GDM1 (cell line): ENCODE data around the gene ADRA1B.

Source experiments
- DNase-seq: peaks from one replicate; lab custom pipeline; 2025; lab: John Stamatoyannopoulos, UW

Gene ADRA1B

GRCh38 chr5:159901772-159902171 lies 14.5 kb upstream of the ADRA1B start:
- DNase-seq, result no peak

GRCh38 chr5:159902444-159903121 lies 13.7 kb upstream of the ADRA1B start:
- no peak for DNase-seq

GRCh38 chr5:159903131-159903530 lies 13.2 kb upstream of the ADRA1B start:
- DNase-seq, result no peak

GRCh38 chr5:159904874-159905273 lies 11.4 kb upstream of the ADRA1B start:
- DNase-seq, result no peak

- no peak for DNase-seq
These were observed 10.8 kb upstream of the ADRA1B start for GRCh38 chr5:159905496-159905895.

- no peak for DNase-seq
These were observed 9.8 kb upstream of the ADRA1B start for GRCh38 chr5:159906463-159906862.

- DNase-seq, result no peak
These were observed 9.3 kb upstream of the ADRA1B start for GRCh38 chr5:159906943-159907342.

GRCh38 chr5:159907689-159908590 lies 8.3 kb upstream of the ADRA1B start:
- no peak for DNase-seq

- DNase-seq, result no peak
These were observed 7.7 kb upstream of the ADRA1B start for GRCh38 chr5:159908591-159908940.

DNA sequence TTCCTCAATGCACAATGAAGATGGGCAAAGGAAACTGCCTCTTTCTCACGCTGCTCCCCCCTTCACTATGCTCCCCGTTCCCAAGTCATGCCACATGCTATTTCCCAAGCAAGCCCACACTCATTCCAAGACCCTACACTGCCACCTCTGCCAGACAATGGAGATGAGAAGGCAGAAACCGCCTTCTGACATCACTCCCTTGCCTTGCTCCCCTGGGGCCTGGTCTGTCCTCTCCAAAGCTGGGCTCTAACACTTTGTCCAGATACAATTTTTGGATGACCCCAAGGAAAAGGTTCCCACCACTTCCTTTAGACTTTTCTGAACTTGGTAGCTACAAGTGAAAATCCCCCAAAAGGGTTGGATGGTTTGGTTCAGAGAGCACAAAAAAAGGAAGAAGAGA lies 7.2 kb upstream of the ADRA1B start:
- DNase-seq, result no peak

DNA sequence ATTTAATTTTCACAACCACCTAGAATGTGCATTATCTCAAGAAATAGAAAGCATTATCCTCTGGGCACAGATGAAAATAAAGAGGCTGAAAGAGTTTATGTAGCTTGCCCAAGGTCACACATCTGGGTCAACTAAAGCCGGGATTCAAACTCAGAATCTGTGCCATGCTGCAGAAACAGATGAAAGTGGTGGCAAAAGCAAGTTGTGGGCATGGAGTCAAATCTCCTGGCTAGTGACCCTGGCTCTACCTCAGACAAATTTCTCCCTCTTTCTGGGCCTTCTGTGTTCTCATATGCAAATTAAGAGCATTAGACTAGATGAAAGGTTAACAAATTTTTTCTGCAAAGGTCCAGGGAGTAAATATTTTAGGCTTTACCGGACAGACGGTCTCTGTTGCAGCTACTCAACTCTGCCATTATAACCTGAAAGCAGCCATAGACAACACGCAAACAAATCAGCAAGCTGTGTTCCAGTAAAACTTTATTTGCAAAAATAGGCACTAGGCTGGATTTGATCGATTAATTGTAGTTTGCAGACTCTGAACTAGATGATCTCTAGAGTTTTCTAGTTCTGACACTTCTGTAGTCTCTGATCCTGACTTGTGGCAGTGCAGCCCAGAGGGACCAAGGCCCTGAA lies 6.0 kb upstream of the ADRA1B start:
- no peak for DNase-seq

DNA sequence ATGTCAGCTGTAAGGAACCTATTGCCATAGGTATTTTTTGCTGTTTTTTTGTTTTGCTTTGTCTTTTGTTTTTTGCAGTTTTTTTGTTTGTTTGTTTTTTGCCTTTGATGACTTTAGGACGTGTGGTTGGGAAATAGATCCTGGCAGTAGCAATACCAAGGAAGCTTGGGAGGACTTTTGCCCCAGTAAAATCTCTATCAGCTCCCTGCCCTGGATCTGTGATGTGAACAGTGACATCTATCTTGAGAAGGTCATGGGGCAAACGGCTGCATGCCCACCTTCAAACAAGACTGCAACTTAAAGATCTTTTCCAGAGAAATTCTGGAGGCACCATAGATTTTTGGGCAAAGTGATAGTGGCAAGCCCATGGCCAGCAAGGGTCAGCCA lies 5.4 kb upstream of the ADRA1B start:
- no peak for DNase-seq

DNA sequence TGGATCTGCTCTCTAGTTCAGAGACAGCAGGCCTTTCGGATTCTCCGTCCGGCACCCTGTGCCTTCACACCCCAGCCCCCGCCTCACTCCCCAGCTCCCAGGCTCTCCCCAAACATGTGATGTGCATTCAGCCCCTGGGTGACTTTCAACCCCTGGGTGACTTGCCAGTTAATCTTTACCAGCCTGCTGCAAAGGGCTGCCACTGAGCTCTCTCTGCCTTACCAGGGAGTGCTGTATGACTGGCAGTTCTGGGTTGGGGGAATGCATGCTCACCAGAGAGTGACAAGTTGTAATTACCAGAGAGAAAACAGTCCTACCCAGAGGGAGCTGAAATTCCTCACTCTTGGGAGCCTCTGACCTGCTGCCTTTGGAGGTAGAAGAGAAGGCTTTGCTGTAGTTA lies 4.9 kb upstream of the ADRA1B start:
- DNase-seq, result no peak

- no peak for DNase-seq
These were observed 4.1 kb upstream of the ADRA1B start for GRCh38 chr5:159912033-159912800.

DNA sequence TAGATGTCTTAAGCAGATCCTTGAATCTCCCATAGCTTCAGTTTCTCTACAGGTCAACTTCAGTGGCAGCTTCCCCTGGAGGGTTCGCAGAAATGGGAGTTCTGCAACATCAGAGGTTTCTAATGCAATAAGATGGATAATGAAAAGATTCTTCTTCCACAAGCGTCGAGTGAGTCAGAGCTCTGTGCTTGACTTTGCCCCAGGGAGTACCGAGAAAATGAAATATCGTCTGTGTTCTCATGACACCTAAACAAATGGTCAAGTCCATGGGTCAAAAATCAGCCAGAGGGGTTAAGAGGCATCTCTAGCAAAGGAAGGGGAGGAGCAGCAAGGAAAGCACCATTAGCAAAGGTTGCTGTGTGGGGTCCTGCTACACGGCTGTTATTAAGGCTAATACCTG lies 3.2 kb upstream of the ADRA1B start:
- no peak for DNase-seq

GRCh38 chr5:159913501-159913900 lies 2.8 kb upstream of the ADRA1B start:
- DNase-seq, result no peak

DNA sequence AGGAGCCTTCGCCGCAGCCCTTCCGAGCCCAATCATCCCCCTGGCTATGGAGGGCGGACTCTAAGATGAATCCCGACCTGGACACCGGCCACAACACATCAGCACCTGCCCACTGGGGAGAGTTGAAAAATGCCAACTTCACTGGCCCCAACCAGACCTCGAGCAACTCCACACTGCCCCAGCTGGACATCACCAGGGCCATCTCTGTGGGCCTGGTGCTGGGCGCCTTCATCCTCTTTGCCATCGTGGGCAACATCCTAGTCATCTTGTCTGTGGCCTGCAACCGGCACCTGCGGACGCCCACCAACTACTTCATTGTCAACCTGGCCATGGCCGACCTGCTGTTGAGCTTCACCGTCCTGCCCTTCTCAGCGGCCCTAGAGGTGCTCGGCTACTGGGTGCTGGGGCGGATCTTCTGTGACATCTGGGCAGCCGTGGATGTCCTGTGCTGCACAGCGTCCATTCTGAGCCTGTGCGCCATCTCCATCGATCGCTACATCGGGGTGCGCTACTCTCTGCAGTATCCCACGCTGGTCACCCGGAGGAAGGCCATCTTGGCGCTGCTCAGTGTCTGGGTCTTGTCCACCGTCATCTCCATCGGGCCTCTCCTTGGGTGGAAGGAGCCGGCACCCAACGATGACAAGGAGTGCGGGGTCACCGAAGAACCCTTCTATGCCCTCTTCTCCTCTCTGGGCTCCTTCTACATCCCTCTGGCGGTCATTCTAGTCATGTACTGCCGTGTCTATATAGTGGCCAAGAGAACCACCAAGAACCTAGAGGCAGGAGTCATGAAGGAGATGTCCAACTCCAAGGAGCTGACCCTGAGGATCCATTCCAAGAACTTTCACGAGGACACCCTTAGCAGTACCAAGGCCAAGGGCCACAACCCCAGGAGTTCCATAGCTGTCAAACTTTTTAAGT lies 819 bp downstream of the ADRA1B start:
- DNase-seq, result no peak

DNA sequence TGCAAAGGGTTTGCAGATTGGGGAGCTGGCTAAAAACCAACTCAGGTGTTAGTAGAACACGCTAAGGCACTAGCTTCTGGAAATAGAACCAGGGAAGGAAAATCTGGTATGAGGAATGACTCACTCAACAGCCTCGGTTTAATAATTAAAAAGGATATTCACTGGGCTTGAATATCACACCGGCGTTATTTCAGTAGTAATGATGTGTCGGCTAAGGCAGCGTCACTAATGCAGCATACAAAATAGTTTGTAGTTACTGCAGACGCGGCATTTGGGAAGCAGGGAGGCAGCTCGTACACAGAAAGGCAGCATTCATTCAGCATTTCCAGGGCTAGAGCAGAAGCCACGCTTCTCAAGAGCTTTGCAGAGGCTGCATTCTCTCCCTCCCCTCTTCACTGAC lies 1.7 kb downstream of the ADRA1B start:
- DNase-seq, result no peak

- no peak for DNase-seq
These were observed 5.4 kb downstream of the ADRA1B start for GRCh38 chr5:159921721-159922120.

GRCh38 chr5:159923008-159923407 lies 6.7 kb downstream of the ADRA1B start:
- no peak for DNase-seq
